H1 (cell line): Measurements from ENCODE around the gene RPUSD3. TPM values are rescaled to one million over a fixed set of nuclear protein-coding genes. Genes with fewer than 3 reads are reported as not detected.

Experiments used
- CTCF ChIA-PET: fragments of 300-600 bp; sonication (Branson Sonifier 250); formaldehyde crosslinking; loops from one replicate; lab custom pipeline; 2021; ENCODE audit not compliant: partially characterized antibody; lab: Charles Lee
- POLR2A ChIA-PET: fragments of 300-600 bp; sonication (Branson Sonifier 250); formaldehyde crosslinking; loops from one replicate; lab custom pipeline; 2021; ENCODE audit warnings: inconsistent platforms; ENCODE audit not compliant: partially characterized antibody; lab: Charles Lee
- DNase-seq, 2 experiments: peaks; one replicate each; pipeline versions ENCODE4 v3.0.0 to v3.0.0-alpha.2; 2010 to 2022; ENCODE audit warnings: low spot score in 2 of 2, low read depth in 1 of 2, mixed read lengths in 1 of 2
- FAIRE-seq: peaks from 2 replicates; lab custom pipeline; 2011; peaks lifted over from hg19 to GRCh38; lab: Jason Lieb, UNC
- H2AFZ ChIP-seq: 2 replicates; pipeline ENCODE4 v1.8.1; 2012; ENCODE audit warnings: low read length, inconsistent platforms
- H2AK5ac ChIP-seq: 2 replicates; pipeline ENCODE4 v1.6.1; 2013; ENCODE audit warnings: low read depth, low read length
- H2BK120ac ChIP-seq: replicated peaks from 2 replicates; pipeline ENCODE3; 2013; ENCODE audit warnings: low read depth, low read length, inconsistent platforms
- H2BK12ac ChIP-seq: 2 replicates; pipeline ENCODE4 v1.6.1; 2013; ENCODE audit warnings: low read depth, low read length
- H2BK15ac ChIP-seq: 2 replicates; pipeline ENCODE4 v1.6.1; 2013; ENCODE audit warnings: low read length
- H2BK20ac ChIP-seq: 2 replicates; pipeline ENCODE4 v1.6.1; 2013; ENCODE audit warnings: low read length
- H2BK5ac ChIP-seq: 2 replicates; pipeline ENCODE4 v1.6.1; 2013; ENCODE audit warnings: low read depth, low read length
- H3K14ac ChIP-seq: 2 replicates; pipeline ENCODE4 v1.6.1; 2013; ENCODE audit warnings: inconsistent platforms; ENCODE audit not compliant: insufficient read length
- H3K18ac ChIP-seq: 2 replicates; pipeline ENCODE4 v1.6.1; 2013; ENCODE audit warnings: low read length; ENCODE audit errors: extremely low read depth
- H3K23ac ChIP-seq: 2 replicates; pipeline ENCODE4 v1.6.1; 2013; ENCODE audit warnings: inconsistent platforms; ENCODE audit not compliant: insufficient read length
- H3K23me2 ChIP-seq: 2 replicates; pipeline ENCODE4 v1.6.1; 2013; ENCODE audit warnings: low read depth, low read length
- H3K27ac ChIP-seq: 2 replicates; pipeline ENCODE4 v1.6.1; 2011; ENCODE audit warnings: low read depth, low read length, inconsistent platforms
- H3K27me3 ChIP-seq, 4 experiments: replicated peaks in 1 of 4; 1 replicate in 1 of 4; 2 replicates in 3 of 4; pipeline versions ENCODE4 v1.6.1 to v1.8.1; 2011 to 2013; ENCODE audit warnings: low read length in 3 of 4, mild to moderate bottlenecking in 3 of 4, inconsistent platforms in 2 of 4, mixed read lengths in 2 of 4, moderate library complexity in 1 of 4; ENCODE audit not compliant: control insufficient read depth in 3 of 4, insufficient read depth in 3 of 4; ENCODE audit errors: extremely low read depth in 1 of 4
- H3K36me3 ChIP-seq, 4 experiments: 2 replicates each; pipeline versions ENCODE4 v1.6.1 to v1.8.1; 2011 to 2013; ENCODE audit warnings: mild to moderate bottlenecking in 4 of 4, low read length in 3 of 4, moderate library complexity in 2 of 4, control low read depth in 1 of 4, inconsistent platforms in 1 of 4; ENCODE audit not compliant: insufficient read depth in 4 of 4, control insufficient read depth in 2 of 4
- H3K4ac ChIP-seq: replicated peaks from 2 replicates; pipeline ENCODE3; 2013; ENCODE audit warnings: low read length, low read depth, mixed read lengths, inconsistent platforms; ENCODE audit not compliant: insufficient read length
- H3K4me1 ChIP-seq, 4 experiments: replicated peaks in 1 of 4; 1 replicate in 1 of 4; 2 replicates in 3 of 4; pipeline versions ENCODE4 v1.6.1 to v1.8.1; 2011 to 2013; ENCODE audit warnings: low read length in 3 of 4, inconsistent platforms in 2 of 4, mixed read lengths in 1 of 4; ENCODE audit not compliant: insufficient read depth in 4 of 4, control insufficient read depth in 3 of 4
- H3K4me2 ChIP-seq, 2 experiments: 2 replicates each; pipeline versions ENCODE4 v1.6.1 to v1.8.1; 2011 to 2013; ENCODE audit warnings: low read depth in 2 of 2, low read length in 2 of 2, control low read depth in 1 of 2, inconsistent platforms in 1 of 2, mild to moderate bottlenecking in 1 of 2; ENCODE audit not compliant: insufficient read depth in 1 of 2
- H3K4me3 ChIP-seq, 4 experiments: fragments of 200-600, 300-600 bp in 1 of 4; sonication (generic), shearing (Covaris generic), sonication (Bioruptor Twin) in 1 of 4; 2 replicates each; pipeline versions ENCODE4 v1.5.1 to v1.8.1; 2011 to 2016; ENCODE audit warnings: low read length in 4 of 4, low read depth in 3 of 4, control low read depth in 2 of 4, inconsistent platforms in 2 of 4, mild to moderate bottlenecking in 2 of 4, mixed read lengths in 1 of 4, moderate library complexity in 1 of 4; ENCODE audit not compliant: insufficient read depth in 2 of 4; ENCODE audit errors: extremely low read depth in 1 of 4
- H3K56ac ChIP-seq: replicated peaks from 2 replicates; pipeline ENCODE3; 2013; ENCODE audit warnings: low read depth, mild to moderate bottlenecking, mixed read lengths, low read length, inconsistent platforms; ENCODE audit not compliant: insufficient read length
- H3K79me1 ChIP-seq: 2 replicates; pipeline ENCODE4 v1.6.1; 2013; ENCODE audit warnings: low read depth, low read length, control low read depth
- H3K79me2 ChIP-seq, 2 experiments: 2 replicates each; pipeline versions ENCODE4 v1.6.1 to v1.8.1; 2012 to 2013; ENCODE audit warnings: low read length in 2 of 2, mild to moderate bottlenecking in 2 of 2, inconsistent platforms in 1 of 2; ENCODE audit not compliant: insufficient read depth in 2 of 2, control insufficient read depth in 1 of 2
- H3K9ac ChIP-seq, 4 experiments: replicated peaks in 1 of 4; 1 replicate in 1 of 4; 2 replicates in 3 of 4; pipeline versions ENCODE4 v1.6.1 to v1.8.1; 2011 to 2013; ENCODE audit warnings: low read depth in 3 of 4, low read length in 3 of 4, control low read depth in 2 of 4, mild to moderate bottlenecking in 2 of 4, moderate library complexity in 2 of 4, inconsistent platforms in 1 of 4; ENCODE audit errors: extremely low read depth in 1 of 4
- H3K9me3 ChIP-seq, 2 experiments: 2 replicates each; pipeline versions ENCODE4 v1.6.1 to v1.8.1; 2012 to 2013; ENCODE audit warnings: mild to moderate bottlenecking in 2 of 2, moderate library complexity in 2 of 2, control low read depth in 1 of 2, inconsistent platforms in 1 of 2, low read depth in 1 of 2, low read length in 1 of 2, mixed read lengths in 1 of 2; ENCODE audit not compliant: insufficient read depth in 2 of 2
- H4K20me1 ChIP-seq, 2 experiments: replicated peaks in 1 of 2; 2 replicates each; pipeline versions ENCODE3 to v1.8.1; 2011 to 2013; ENCODE audit warnings: inconsistent platforms in 2 of 2, low read length in 2 of 2, mild to moderate bottlenecking in 1 of 2; ENCODE audit not compliant: insufficient read depth in 2 of 2, control insufficient read depth in 1 of 2
- H4K5ac ChIP-seq: 2 replicates; pipeline ENCODE4 v1.6.1; 2013; ENCODE audit warnings: low read length, low read depth, mixed read lengths, inconsistent platforms; ENCODE audit not compliant: insufficient read length
- H4K8ac ChIP-seq: 2 replicates; pipeline ENCODE4 v1.8.0; 2013; ENCODE audit warnings: mild to moderate bottlenecking, moderate library complexity, low read length, inconsistent platforms; ENCODE audit not compliant: insufficient read depth; ENCODE audit errors: extremely low read depth
- H4K91ac ChIP-seq: replicated peaks from 2 replicates; pipeline ENCODE3; 2013; ENCODE audit warnings: low read length, mixed read lengths, inconsistent platforms; ENCODE audit not compliant: insufficient read length
- CBX5 ChIP-seq: fragments of 300-800, 300-1000 bp; sonication (generic); IDR thresholded peaks from 2 replicates; pipeline ENCODE4 v1.7.1; 2016; ENCODE audit warnings: antibody characterized with exemption, low read length, low read depth
- EGR1 ChIP-seq: IDR thresholded peaks from 2 replicates; pipeline ENCODE4 v1.6.1; 2011; ENCODE audit warnings: low read depth, low read length, borderline replicate concordance
- EP300 ChIP-seq, 2 experiments: IDR thresholded peaks; 1 replicate in 1 of 2; 2 replicates in 1 of 2; pipeline ENCODE4 v1.6.1; 2011 to 2012; ENCODE audit warnings: low read depth in 2 of 2, low read length in 2 of 2, mild to moderate bottlenecking in 2 of 2, borderline replicate concordance in 1 of 2, inconsistent platforms in 1 of 2, moderate library complexity in 1 of 2
- FOSL1 ChIP-seq: IDR thresholded peaks from 2 replicates; pipeline ENCODE4 v1.6.1; 2011; ENCODE audit warnings: mild to moderate bottlenecking, low read depth, low read length, moderate library complexity; ENCODE audit not compliant: insufficient read depth
- KDM1A ChIP-seq: fragments of 200-600, 300-600 bp; sonication (generic); IDR thresholded peaks from 2 replicates; pipeline ENCODE4 v1.7.1; 2016; ENCODE audit warnings: mild to moderate bottlenecking, low read length, borderline replicate concordance
- PHF8 ChIP-seq: fragments of 200-600 bp; sonication (generic); conservative IDR thresholded peaks from 2 replicates; pipeline ENCODE4 v1.7.1; 2012; ENCODE audit warnings: low read depth, mild to moderate bottlenecking, inconsistent platforms, low read length, moderate library complexity
- SP4 ChIP-seq: IDR thresholded peaks from 2 replicates; pipeline ENCODE4 v1.6.1; 2012; ENCODE audit warnings: low read length, inconsistent platforms
- ZNF274 ChIP-seq: IDR thresholded peaks from 2 replicates; pipeline ENCODE4 v1.7.0; 2012; ENCODE audit warnings: low read length, borderline replicate concordance; ENCODE audit errors: extremely low read depth
- WGBS, 2 experiments: shearing (Covaris generic) in 1 of 2; methylation state at CpG; one replicate each; pipeline versions ENCODE4 v1.1.6 to v1.1.7; 2013 to 2015; ENCODE audit warnings: low lambda C conversion rate in 2 of 2, mixed read lengths in 2 of 2, inconsistent platforms in 1 of 2, low coverage in 1 of 2, missing lambda C conversion rate in 1 of 2; ENCODE audit not compliant: insufficient replicate concordance in 2 of 2, insufficient coverage in 1 of 2, insufficient read length in 1 of 2; ENCODE audit errors: extremely low coverage in 1 of 2, missing lambda C conversion rate in 1 of 2; 5-methylcytosine and 5-hydroxymethylcytosine counted together
- polyA plus RNA-seq, 7 experiments: library from polyadenylated mRNA; depleted of rRNA in 3 of 7; stranded (reverse) in 5 of 7; unstranded in 2 of 7; fragments of >200 nt in 5 of 7; fragments of 200-250 nt in 2 of 7; gene quantifications; 1 replicate in 5 of 7; 2 replicates in 1 of 7; 4 replicates in 1 of 7; pipeline versions ENCODE4 v1.2.1 to v1.2.3, GENCODE V29; 2011 to 2013; ENCODE audit warnings: missing spikeins in 2 of 7, mixed read lengths in 2 of 7
- total RNA-seq: library from RNA; stranded (reverse); fragmentation: NEBNext Ultra II Directional; extraction: Animal tissue kit (Norgen Biotek cat#: 25700); gene quantifications from 2 replicates; pipeline ENCODE4 v1.2.1, GENCODE V29; 2021
- TF ChIP-seq, protein P1 (sequence below): IDR thresholded peaks from 2 replicates; pipeline ENCODE4 v1.6.1; 2012; ENCODE audit warnings: inconsistent platforms
- TF ChIP-seq, protein P2 (sequence below): IDR thresholded peaks from 2 replicates; pipeline ENCODE4 v1.6.1; 2012; ENCODE audit warnings: inconsistent platforms

Gene RPUSD3
- total and polyA plus RNA-seq, 2 of the 8 experiments (the other 6 are each of a cell fraction or from before 2014, with no cell fraction given): 68.4 to 154 TPM

DNA sequence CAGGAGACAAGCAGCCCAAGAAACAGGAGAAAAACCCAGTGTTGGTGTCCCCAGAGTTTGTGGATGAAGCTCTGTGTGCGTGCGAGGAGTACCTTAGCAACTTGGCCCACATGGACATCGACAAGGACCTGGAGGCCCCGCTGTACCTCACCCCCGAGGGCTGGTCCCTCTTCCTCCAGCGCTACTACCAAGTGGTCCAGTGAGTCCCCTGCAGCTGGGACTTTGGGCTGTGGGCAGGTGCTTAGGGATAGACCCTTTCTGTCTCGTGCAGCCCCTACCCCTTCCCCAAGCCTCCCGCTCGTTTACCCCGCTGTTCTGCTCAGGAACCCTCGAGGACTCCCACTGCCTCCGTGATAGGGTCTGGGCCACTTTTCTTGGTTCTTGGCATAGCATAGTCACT is 23.3 kb downstream of the RPUSD3 start:
- H3K79me1 ChIP-seq: no peaks in the 10 kb centered on the region
- no peaks in the 10 kb centered on the region for H3K79me2 ChIP-seq
- H2BK20ac ChIP-seq: no peak overlapping the region
- H3K14ac ChIP-seq: no peak overlapping the region
- no peak overlapping the region for H3K23ac ChIP-seq
- H2BK15ac ChIP-seq: no peak overlapping the region
- no peak overlapping the region for H3K4me3 ChIP-seq
- no peak overlapping the region for H3K56ac ChIP-seq
- H3K9ac ChIP-seq: peak overlapping the region in 1 of 4 experiments; percentile 6; a peak in 1 of 7 replicates
- H2AFZ ChIP-seq: no peak overlapping the region
- H3K18ac ChIP-seq: no peak overlapping the region
- no peak for FAIRE-seq
- CTCF ChIA-PET: interaction anchor here (0.8 to 5.7 kb wide), 11 partner anchors 9 to 163 kb away, joined by 3 to 30 read pairs (median 4); partner anchors contain the start of gene TTLL3
- H4K20me1 ChIP-seq: no peaks in the 10 kb centered on the region
- WGBS, 2 experiments: 87% methylated on average over 12 of the region's 12 CpGs; no CpG with 5 or more reads in 1 of the 2 experiments
- H3K27ac ChIP-seq: no peak overlapping the region
- H2BK12ac ChIP-seq: no peak overlapping the region
- no peak overlapping the region for H4K91ac ChIP-seq
- no peak overlapping the region for H2BK5ac ChIP-seq
- no peak overlapping the region for H3K4ac ChIP-seq
- no peak overlapping the region for H3K4me2 ChIP-seq
- POLR2A ChIA-PET: interaction anchor here (1.0 to 2.5 kb wide), 3 partner anchors 11 to 113 kb away, joined by 3 to 9 read pairs (median 3); partner anchors contain the start of gene CRELD1
- no peak for DNase-seq
- H3K27me3 ChIP-seq: no peaks in the 10 kb centered on the region; a peak in 1 of 7 replicates
- no peak overlapping the region for H2AK5ac ChIP-seq
- no peak overlapping the region for H2BK120ac ChIP-seq
- H3K36me3 ChIP-seq: no peaks in the 10 kb centered on the region
- no peaks in the 10 kb centered on the region; the same call in 1 of the 2 replicates for H3K23me2 ChIP-seq
- no peaks in the 10 kb centered on the region for H3K9me3 ChIP-seq
- no peak overlapping the region for H4K5ac ChIP-seq
- no peak overlapping the region; the same call in 1 of the 2 replicates for H4K8ac ChIP-seq
- H3K4me1 ChIP-seq: peaks cover 0 to 1% (median under 1%) of the 10 kb centered on the region in 4 experiments; a peak in 2 of 7 replicates
- no peak for TF ChIP-seq CBX5
- TF ChIP-seq KDM1A: no peak
- TF ChIP-seq PHF8: no peak
- TF ChIP-seq EGR1: no peak
- no peak for TF ChIP-seq EP300 (IDR thresholded peaks at IDR 0.05; ENCODE audit: borderline replicate concordance in 1 of 2, low read depth in 2 of 2, low read length in 2 of 2)
- TF ChIP-seq FOSL1: no peak
- TF ChIP-seq, protein P1, sequence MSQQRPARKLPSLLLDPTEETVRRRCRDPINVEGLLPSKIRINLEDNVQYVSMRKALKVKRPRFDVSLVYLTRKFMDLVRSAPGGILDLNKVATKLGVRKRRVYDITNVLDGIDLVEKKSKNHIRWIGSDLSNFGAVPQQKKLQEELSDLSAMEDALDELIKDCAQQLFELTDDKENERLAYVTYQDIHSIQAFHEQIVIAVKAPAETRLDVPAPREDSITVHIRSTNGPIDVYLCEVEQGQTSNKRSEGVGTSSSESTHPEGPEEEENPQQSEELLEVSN: no peak
- no peak for TF ChIP-seq SP4
- TF ChIP-seq ZNF274: no peak
- TF ChIP-seq, protein P2, sequence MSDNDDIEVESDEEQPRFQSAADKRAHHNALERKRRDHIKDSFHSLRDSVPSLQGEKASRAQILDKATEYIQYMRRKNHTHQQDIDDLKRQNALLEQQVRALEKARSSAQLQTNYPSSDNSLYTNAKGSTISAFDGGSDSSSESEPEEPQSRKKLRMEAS: no peak
